GM12878 (cell line): Measurements from ENCODE around the gene CYTH2. TPM values are rescaled to one million over a fixed set of nuclear protein-coding genes. Genes with fewer than 3 reads are reported as not detected.

Source experiments
- ATAC-seq: fragments of 200-7000 bp; cut with Tn5 transposase; 3 replicates; pipeline ENCODE4 v1.9.1; 2020; ENCODE audit warnings: mild to moderate bottlenecking, moderate library complexity
- BruUV-seq: library from RNA; stranded (reverse); fragments of 400-500 nt; replicated peaks from 2 replicates; lab custom pipeline; 2021; lab: Mats Ljungman, UMichigan
- CTCF ChIA-PET: fragments of 300-600 bp; sonication (Branson Sonifier 250); formaldehyde crosslinking; extraction: SDS; loops from one replicate; lab custom pipeline; 2021; ENCODE audit warnings: inconsistent platforms; lab: Yijun Ruan, JAX
- POLR2A ChIA-PET: fragments of 350-600 bp; formaldehyde crosslinking; extraction: SDS; loops from one replicate; lab custom pipeline; 2021; ENCODE audit warnings: inconsistent platforms; lab: Charles Lee
- RAD21 ChIA-PET: fragments of 300-600 bp; sonication (Branson Sonifier 250); formaldehyde crosslinking; loops from one replicate; lab custom pipeline; 2023; ENCODE audit warnings: antibody characterized with exemption; ENCODE audit not compliant: unreplicated experiment; lab: Charles Lee
- SMC1A ChIA-PET: fragments of 300-600 bp; sonication (Branson Sonifier 250); formaldehyde crosslinking; loops from one replicate; lab custom pipeline; 2023; ENCODE audit not compliant: unreplicated experiment, uncharacterized antibody; lab: Charles Lee
- DNase-seq: peaks from one replicate; pipeline ENCODE4 v3.0.0-alpha.2; 2011; ENCODE audit warnings: low read depth, low spot score
- FAIRE-seq: peaks from 3 replicates; lab custom pipeline; 2011; peaks lifted over from hg19 to GRCh38; lab: Jason Lieb, UNC
- H2AFZ ChIP-seq: 2 replicates; pipeline ENCODE4 v1.6.0; 2011; ENCODE audit warnings: low read depth, low read length, control low read depth; ENCODE audit not compliant: control insufficient read depth
- H3K27ac ChIP-seq: 2 replicates; pipeline ENCODE4 v1.5.1; 2011; ENCODE audit warnings: control low read depth; ENCODE audit not compliant: control insufficient read depth, insufficient read depth
- H3K27me3 ChIP-seq, 2 experiments: replicated peaks in 1 of 2; 2 replicates each; pipeline versions ENCODE4 v1.6.0 to v1.6.1; 2011; ENCODE audit warnings: low read length in 1 of 2; ENCODE audit not compliant: control insufficient read depth in 2 of 2, insufficient read depth in 2 of 2
- H3K36me3 ChIP-seq, 2 experiments: 2 replicates each; pipeline ENCODE4 v1.5.1; 2011; ENCODE audit warnings: low read length in 1 of 2; ENCODE audit not compliant: control insufficient read depth in 2 of 2, insufficient read depth in 2 of 2
- H3K4me1 ChIP-seq: 2 replicates; pipeline ENCODE4 v1.6.1; 2011; ENCODE audit warnings: mild to moderate bottlenecking, low read length, moderate library complexity, mixed read lengths; ENCODE audit not compliant: control insufficient read depth, insufficient read depth
- H3K4me2 ChIP-seq: 2 replicates; pipeline ENCODE4 v1.6.0; 2011; ENCODE audit warnings: control low read depth; ENCODE audit not compliant: control insufficient read depth, insufficient read depth
- H3K4me3 ChIP-seq: fragments of 200-600 bp; sonication (generic); 2 replicates; pipeline ENCODE4 v1.5.1; 2016
- H3K79me2 ChIP-seq: 2 replicates; pipeline ENCODE4 v1.6.0; 2011; ENCODE audit warnings: low read length; ENCODE audit not compliant: control insufficient read depth, insufficient read depth
- H3K9ac ChIP-seq: 2 replicates; pipeline ENCODE4 v1.8.0; 2011; ENCODE audit warnings: low read length, control low read depth, mixed read lengths; ENCODE audit not compliant: control insufficient read depth, insufficient read depth
- H3K9me3 ChIP-seq: replicated peaks from 3 replicates; pipeline ENCODE4 v1.5.1; 2011; ENCODE audit warnings: mild to moderate bottlenecking, low read length; ENCODE audit not compliant: control insufficient read depth, insufficient read depth
- H4K20me1 ChIP-seq: 2 replicates; pipeline ENCODE4 v1.6.0; 2011; ENCODE audit not compliant: control insufficient read depth, insufficient read depth
- CHD4 ChIP-seq: fragments of 200-600 bp; sonication (generic); IDR thresholded peaks from 2 replicates; pipeline ENCODE4 v1.6.1; 2016; ENCODE audit warnings: mild to moderate bottlenecking
- FOXK2 ChIP-seq: fragments of 450-650 bp; IDR thresholded peaks from 2 replicates; pipeline ENCODE4 v1.6.1; 2017; ENCODE audit warnings: mild to moderate bottlenecking, moderate library complexity
- GATAD2B ChIP-seq: fragments of 450-650 bp; conservative IDR thresholded peaks from 2 replicates; pipeline ENCODE4 v1.6.1; 2017; ENCODE audit warnings: low read depth, mild to moderate bottlenecking, moderate library complexity
- NRF1 ChIP-seq: conservative IDR thresholded peaks from 2 replicates; pipeline ENCODE4 v1.6.1; 2011; ENCODE audit warnings: mild to moderate bottlenecking, low read depth, low read length, improper control_type of control experiment
- PBX3 ChIP-seq: IDR thresholded peaks from 2 replicates; pipeline ENCODE4 v1.6.1; 2011; ENCODE audit warnings: mild to moderate bottlenecking, low read depth, low read length, moderate library complexity; ENCODE audit not compliant: insufficient replicate concordance
- REST ChIP-seq: IDR thresholded peaks from 2 replicates; pipeline ENCODE4 v1.6.1; 2012; ENCODE audit warnings: mild to moderate bottlenecking, low read depth, low read length
- RUNX3 ChIP-seq: IDR thresholded peaks from 2 replicates; pipeline ENCODE4 v1.6.1; 2012; ENCODE audit warnings: low read length, inconsistent platforms
- SMC3 ChIP-seq: IDR thresholded peaks from 2 replicates; pipeline ENCODE4 v1.6.1; 2011; ENCODE audit warnings: low read length, improper control_type of control experiment, borderline replicate concordance
- TCF12 ChIP-seq: IDR thresholded peaks from 2 replicates; pipeline ENCODE4 v1.6.1; 2011; ENCODE audit warnings: low read depth, mild to moderate bottlenecking, low read length
- WGBS: methylation state at CpG from one replicate; pipeline ENCODE4 v1.1.6; 2016; ENCODE audit warnings: low lambda C conversion rate; ENCODE audit not compliant: insufficient replicate concordance, insufficient coverage; ENCODE audit errors: missing lambda C conversion rate; 5-methylcytosine and 5-hydroxymethylcytosine counted together
- in situ Hi-C: fragments of 300-500 bp; cut with MboI; formaldehyde crosslinking; loops from 9 replicates; pipeline ENCODE4 v1.14.3; 2018; ENCODE audit warnings: mixed read lengths
- intact Hi-C: fragments of 100-400 bp; cut with micrococcal nuclease; formaldehyde crosslinking; loops from one replicate; pipeline ENCODE4 v1.14.2; 2022; ENCODE audit not compliant: unreplicated experiment
- polyA plus RNA-seq, 11 experiments: library from polyadenylated mRNA; depleted of rRNA in 4 of 11; unstranded in 6 of 11; stranded (reverse) in 5 of 11; fragments of >200 nt; fragmentation: Nextera tagmentation in 4 of 11; fragmentation: Illumina TruSeq in 1 of 11; extraction: Ambion mirVana in 4 of 11; extraction: Trizol in 1 of 11; gene quantifications; 1 replicate in 1 of 11; 2 replicates in 10 of 11; pipeline versions ENCODE4 v1.2.1 to v1.2.3, GENCODE V29; 2011 to 2016; ENCODE audit warnings: inconsistent platforms in 2 of 11, missing spikeins in 2 of 11, low read depth in 1 of 11
- total RNA-seq, 4 experiments: library from RNA; depleted of rRNA in 3 of 4; stranded (reverse); fragments of >200 nt in 3 of 4; fragmentation: Illumina TruSeq in 1 of 4; extraction: Trizol in 1 of 4; gene quantifications; 2 replicates each; pipeline versions ENCODE4 v1.2.1 to v1.2.3, GENCODE V29; 2013 to 2021

CYTH2 gene
- total and polyA plus RNA-seq, 10 of the 15 experiments (the other 5 are each of a cell fraction or from before 2014, with no cell fraction given) = 1.3 to 31.9 (median 22.2) TPM

GRCh38 chr19:48470856-48471255, 1.7 kb downstream of the CYTH2 start:
- in situ Hi-C loops = no loop called here

More at GRCh38 chr19:48470856-48471255, 1.7 kb downstream of the CYTH2 start:
- WGBS = 89% methylated on average over 10 of the region's 10 CpGs
- no peak overlapping the region for H3K4me2 ChIP-seq
- H3K4me1 ChIP-seq = peaks cover 5% of the 10 kb centered on the region; the same call in 1 of the 2 replicates
- CTCF ChIA-PET = interaction anchor here (1.2 to 2.4 kb wide), 2 partner anchors 19 to 80 kb away, joined by 5 to 10 read pairs; no protein-coding TSS in a partner anchor
- DNase-seq (no peak), ATAC-seq (no peak), FAIRE-seq (no peak)
- H3K27me3 ChIP-seq = no peaks in the 10 kb centered on the region
- SMC1A ChIA-PET = no interaction called here
- peaks cover 3% of the 10 kb centered on the region; the same call in 1 of the 2 replicates for H4K20me1 ChIP-seq
- H3K4me3 ChIP-seq = no peak overlapping the region
- no TSS peak for BruUV-seq
- peaks cover 4 to 12% of the 10 kb centered on the region in 2 experiments; a peak in 3 of 4 replicates for H3K36me3 ChIP-seq
- TF ChIP-seq PBX3 (no peak), FOXK2 (no peak), CHD4 (no peak), SMC3 (no peak), NRF1 (no peak), REST (no peak), GATAD2B (no peak), RUNX3 (no peak), TCF12 (no peak)
- POLR2A ChIA-PET = interaction anchor here (1.0 kb wide), 1 partner anchor 153 kb away, joined by 3 read pairs; no protein-coding TSS in a partner anchor
- no peak overlapping the region for H3K9ac ChIP-seq
- H2AFZ ChIP-seq = no peak overlapping the region
- H3K27ac ChIP-seq = no peak overlapping the region
- peaks cover 9% of the 10 kb centered on the region for H3K79me2 ChIP-seq
- H3K9me3 ChIP-seq = no peaks in the 10 kb centered on the region
- RAD21 ChIA-PET = interaction anchor here (1.5 kb wide), 1 partner anchor 19 kb away, joined by 7 read pairs; no protein-coding TSS in a partner anchor
- intact Hi-C loops = no loop called here
